Measurements from ENCODE around the gene PLOD2.

The PLOD2 gene

GRCh38 chr3:146101538-146101937, 59.4 kb downstream of the PLOD2 start:
- H3K36me3 Mint-ChIP-seq, result no peaks in the 10 kb centered on the region
- no peaks in the 10 kb centered on the region for H3K9me3 Mint-ChIP-seq
- H3K4me3 Mint-ChIP-seq, result no peak overlapping the region
- H3K4me1 Mint-ChIP-seq, result no peaks in the 10 kb centered on the region
- H3K27ac Mint-ChIP-seq, result no peak overlapping the region
- H3K27me3 Mint-ChIP-seq, result no peaks in the 10 kb centered on the region

- Mint-ChIP-seq H3K4me1 (no peaks in the 10 kb centered on the region), H3K9me3 (no peaks in the 10 kb centered on the region), H3K36me3 (no peaks in the 10 kb centered on the region), H3K27me3 (no peaks in the 10 kb centered on the region), H3K4me3 (no peak overlapping the region), H3K27ac (no peak overlapping the region)
Measured at GRCh38 chr3:146100825-146101444, 60.0 kb downstream of the PLOD2 start.

GRCh38 chr3:146100180-146100579, 60.8 kb downstream of the PLOD2 start:
- H3K4me1 Mint-ChIP-seq, result no peaks in the 10 kb centered on the region

GRCh38 chr3:146099316-146099715, 61.7 kb downstream of the PLOD2 start:
- H3K4me1 Mint-ChIP-seq, result no peaks in the 10 kb centered on the region
- no peaks in the 10 kb centered on the region for H3K36me3 Mint-ChIP-seq
- H3K9me3 Mint-ChIP-seq, result no peaks in the 10 kb centered on the region
- H3K4me3 Mint-ChIP-seq, result no peak overlapping the region
- no peaks in the 10 kb centered on the region for H3K27me3 Mint-ChIP-seq
- no peak overlapping the region for H3K27ac Mint-ChIP-seq

More at GRCh38 chr3:146100180-146100579, 60.8 kb downstream of the PLOD2 start:
- no peak overlapping the region for H3K4me3 Mint-ChIP-seq
- no peaks in the 10 kb centered on the region for H3K9me3 Mint-ChIP-seq
- H3K36me3 Mint-ChIP-seq, result no peaks in the 10 kb centered on the region
- no peak overlapping the region for H3K27ac Mint-ChIP-seq
- H3K27me3 Mint-ChIP-seq, result no peaks in the 10 kb centered on the region

GRCh38 chr3:146093896-146094295, 67.1 kb downstream of the PLOD2 start:
- Mint-ChIP-seq H3K27me3 (no peaks in the 10 kb centered on the region), H3K9me3 (no peaks in the 10 kb centered on the region), H3K4me1 (no peaks in the 10 kb centered on the region), H3K36me3 (no peaks in the 10 kb centered on the region), H3K27ac (peak overlapping the region; percentile 14), H3K4me3 (no peak overlapping the region)

GRCh38 chr3:146092230-146092629, 68.8 kb downstream of the PLOD2 start:
- H3K27ac Mint-ChIP-seq, result no peak overlapping the region
- H3K36me3 Mint-ChIP-seq, result no peaks in the 10 kb centered on the region
- no peaks in the 10 kb centered on the region for H3K9me3 Mint-ChIP-seq
- H3K4me3 Mint-ChIP-seq, result no peak overlapping the region
- H3K27me3 Mint-ChIP-seq, result no peaks in the 10 kb centered on the region
- H3K4me1 Mint-ChIP-seq, result no peaks in the 10 kb centered on the region

- H3K27ac Mint-ChIP-seq, result no peak overlapping the region
- no peak overlapping the region for H3K4me3 Mint-ChIP-seq
- H3K4me1 Mint-ChIP-seq, result no peaks in the 10 kb centered on the region
- no peaks in the 10 kb centered on the region for H3K36me3 Mint-ChIP-seq
- H3K9me3 Mint-ChIP-seq, result no peaks in the 10 kb centered on the region
- H3K27me3 Mint-ChIP-seq, result no peaks in the 10 kb centered on the region
Measured at GRCh38 chr3:146091397-146091796, 69.6 kb downstream of the PLOD2 start.

- H3K27me3 Mint-ChIP-seq, result no peaks in the 10 kb centered on the region
- H3K27ac Mint-ChIP-seq, result no peak overlapping the region
- H3K4me3 Mint-ChIP-seq, result no peak overlapping the region
- no peaks in the 10 kb centered on the region for H3K4me1 Mint-ChIP-seq
- no peaks in the 10 kb centered on the region for H3K36me3 Mint-ChIP-seq
- no peaks in the 10 kb centered on the region for H3K9me3 Mint-ChIP-seq
Measured at GRCh38 chr3:146090521-146090920, 70.5 kb downstream of the PLOD2 start.

- H3K27ac Mint-ChIP-seq, result no peak overlapping the region
- H3K9me3 Mint-ChIP-seq, result no peaks in the 10 kb centered on the region
- no peak overlapping the region for H3K4me3 Mint-ChIP-seq
- H3K36me3 Mint-ChIP-seq, result no peaks in the 10 kb centered on the region
- H3K4me1 Mint-ChIP-seq, result no peaks in the 10 kb centered on the region
- H3K27me3 Mint-ChIP-seq, result no peaks in the 10 kb centered on the region
Measured at GRCh38 chr3:146088840-146089239, 72.1 kb downstream of the PLOD2 start.

GRCh38 chr3:146087116-146087515, 73.9 kb downstream of the PLOD2 start:
- no peaks in the 10 kb centered on the region for H3K27me3 Mint-ChIP-seq
- H3K4me3 Mint-ChIP-seq, result no peak overlapping the region
- H3K27ac Mint-ChIP-seq, result no peak overlapping the region
- no peaks in the 10 kb centered on the region for H3K36me3 Mint-ChIP-seq
- H3K9me3 Mint-ChIP-seq, result no peaks in the 10 kb centered on the region
- H3K4me1 Mint-ChIP-seq, result no peaks in the 10 kb centered on the region

GRCh38 chr3:146086211-146086610, 74.8 kb downstream of the PLOD2 start:
- Mint-ChIP-seq H3K36me3 (no peaks in the 10 kb centered on the region), H3K4me1 (no peaks in the 10 kb centered on the region)

GRCh38 chr3:146085678-146086077, 75.3 kb downstream of the PLOD2 start:
- H3K27ac Mint-ChIP-seq, result no peak overlapping the region
- H3K9me3 Mint-ChIP-seq, result no peaks in the 10 kb centered on the region
- no peak overlapping the region for H3K4me3 Mint-ChIP-seq
- H3K4me1 Mint-ChIP-seq, result no peaks in the 10 kb centered on the region
- no peaks in the 10 kb centered on the region for H3K36me3 Mint-ChIP-seq
- H3K27me3 Mint-ChIP-seq, result no peaks in the 10 kb centered on the region

More at GRCh38 chr3:146086211-146086610, 74.8 kb downstream of the PLOD2 start:
- no peaks in the 10 kb centered on the region for H3K27me3 Mint-ChIP-seq
- no peak overlapping the region for H3K27ac Mint-ChIP-seq
- no peaks in the 10 kb centered on the region for H3K9me3 Mint-ChIP-seq
- H3K4me3 Mint-ChIP-seq, result no peak overlapping the region

- Mint-ChIP-seq H3K4me3 (no peak overlapping the region), H3K27me3 (no peaks in the 10 kb centered on the region), H3K27ac (no peak overlapping the region), H3K4me1 (no peaks in the 10 kb centered on the region), H3K9me3 (no peaks in the 10 kb centered on the region), H3K36me3 (no peaks in the 10 kb centered on the region)
Measured at GRCh38 chr3:146080578-146080977, 80.4 kb downstream of the PLOD2 start.

- H3K27ac Mint-ChIP-seq, result no peak overlapping the region
- H3K4me1 Mint-ChIP-seq, result no peaks in the 10 kb centered on the region
- H3K4me3 Mint-ChIP-seq, result no peak overlapping the region
- H3K36me3 Mint-ChIP-seq, result no peaks in the 10 kb centered on the region
- H3K9me3 Mint-ChIP-seq, result no peaks in the 10 kb centered on the region
- no peaks in the 10 kb centered on the region for H3K27me3 Mint-ChIP-seq
Measured at GRCh38 chr3:146078031-146078430, 83.0 kb downstream of the PLOD2 start.

- H3K36me3 Mint-ChIP-seq, result no peaks in the 10 kb centered on the region
- no peak overlapping the region for H3K4me3 Mint-ChIP-seq
Measured at GRCh38 chr3:146077181-146077580, 83.8 kb downstream of the PLOD2 start.

GRCh38 chr3:146072824-146073223, 88.2 kb downstream of the PLOD2 start:
- Mint-ChIP-seq H3K4me1 (no peaks in the 10 kb centered on the region), H3K27ac (no peak overlapping the region), H3K27me3 (no peaks in the 10 kb centered on the region), H3K36me3 (no peaks in the 10 kb centered on the region), H3K4me3 (no peak overlapping the region), H3K9me3 (no peaks in the 10 kb centered on the region)

More at GRCh38 chr3:146077181-146077580, 83.8 kb downstream of the PLOD2 start:
- Mint-ChIP-seq H3K9me3 (no peaks in the 10 kb centered on the region), H3K27me3 (no peaks in the 10 kb centered on the region), H3K4me1 (no peaks in the 10 kb centered on the region), H3K27ac (no peak overlapping the region)

GRCh38 chr3:146072061-146072460, 88.9 kb downstream of the PLOD2 start:
- no peaks in the 10 kb centered on the region for H3K27me3 Mint-ChIP-seq
- no peak overlapping the region for H3K4me3 Mint-ChIP-seq
- H3K36me3 Mint-ChIP-seq, result no peaks in the 10 kb centered on the region
- no peaks in the 10 kb centered on the region for H3K9me3 Mint-ChIP-seq
- H3K4me1 Mint-ChIP-seq, result no peaks in the 10 kb centered on the region
- H3K27ac Mint-ChIP-seq, result no peak overlapping the region
